Nephron progenitor cell (in vitro differentiated cells): ENCODE results near the gene ORC6.
A peak's percentile ranks its signal among the peaks of the same experiment; 100 is the strongest.

Experiments used
- DNase-seq: peaks from one replicate; pipeline ENCODE4 v3.0.0; 2021
- H3K27ac Mint-ChIP-seq: 2 replicates; pipeline ENCODE4 v1.8.0; 2021; ENCODE audit warnings: mild to moderate bottlenecking, moderate library complexity, mixed read lengths
- H3K27me3 Mint-ChIP-seq: 2 replicates; pipeline ENCODE4 v1.8.0; 2021; ENCODE audit warnings: mild to moderate bottlenecking, low read depth, mixed read lengths; ENCODE audit not compliant: poor library complexity
- H3K36me3 Mint-ChIP-seq: 2 replicates; pipeline ENCODE4 v1.8.0; 2021; ENCODE audit warnings: low read depth, mixed read lengths
- H3K4me1 Mint-ChIP-seq: 2 replicates; pipeline ENCODE4 v1.8.0; 2021; ENCODE audit warnings: mixed read lengths
- H3K4me3 Mint-ChIP-seq: 2 replicates; pipeline ENCODE4 v1.8.0; 2021; ENCODE audit warnings: mild to moderate bottlenecking, moderate library complexity, mixed read lengths
- H3K9me3 Mint-ChIP-seq: 2 replicates; pipeline ENCODE4 v1.8.0; 2021; ENCODE audit warnings: mild to moderate bottlenecking, moderate library complexity, mixed read lengths
- TF ChIP-seq, protein P1 (sequence below): fragments of 200-600 bp; sonication (generic); IDR thresholded peaks from 2 replicates; pipeline ENCODE4 v1.5.0; 2021; ENCODE audit warnings: antibody characterized with exemption

ORC6 gene

DNA sequence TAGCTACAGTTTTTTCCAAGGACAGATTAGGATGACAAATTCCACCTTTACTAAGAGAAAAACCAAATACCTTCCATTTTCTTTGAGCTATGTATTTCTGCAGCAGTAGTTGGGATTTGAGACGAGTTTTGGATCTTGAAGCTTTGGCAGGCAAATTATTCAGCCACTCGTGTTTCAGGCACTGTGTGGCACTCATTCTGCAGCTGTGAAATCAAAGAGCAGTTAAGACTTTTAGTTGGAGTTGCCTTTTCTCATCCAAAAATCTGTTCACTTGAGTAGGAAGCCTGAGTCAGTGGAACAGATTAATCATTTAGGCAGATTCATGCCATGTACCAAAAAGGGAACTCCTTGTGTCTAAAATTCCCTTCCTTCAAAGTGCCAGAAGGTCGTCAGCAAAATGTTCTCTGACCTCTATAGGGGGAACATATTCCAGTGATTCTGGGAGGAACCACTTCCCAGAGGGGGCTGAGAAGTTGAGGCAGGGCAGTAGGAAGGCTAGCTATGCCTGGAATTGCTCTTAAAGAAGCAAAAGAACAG is 20.1 kb downstream of the ORC6 start:
- Mint-ChIP-seq H3K27me3 (peaks cover 45% of the 10 kb centered on the region), H3K9me3 (no peaks in the 10 kb centered on the region), H3K27ac (no peak overlapping the region), H3K36me3 (no peaks in the 10 kb centered on the region), H3K4me1 (peaks cover 15% of the 10 kb centered on the region), H3K4me3 (no peak overlapping the region)
- TF ChIP-seq, protein P1, sequence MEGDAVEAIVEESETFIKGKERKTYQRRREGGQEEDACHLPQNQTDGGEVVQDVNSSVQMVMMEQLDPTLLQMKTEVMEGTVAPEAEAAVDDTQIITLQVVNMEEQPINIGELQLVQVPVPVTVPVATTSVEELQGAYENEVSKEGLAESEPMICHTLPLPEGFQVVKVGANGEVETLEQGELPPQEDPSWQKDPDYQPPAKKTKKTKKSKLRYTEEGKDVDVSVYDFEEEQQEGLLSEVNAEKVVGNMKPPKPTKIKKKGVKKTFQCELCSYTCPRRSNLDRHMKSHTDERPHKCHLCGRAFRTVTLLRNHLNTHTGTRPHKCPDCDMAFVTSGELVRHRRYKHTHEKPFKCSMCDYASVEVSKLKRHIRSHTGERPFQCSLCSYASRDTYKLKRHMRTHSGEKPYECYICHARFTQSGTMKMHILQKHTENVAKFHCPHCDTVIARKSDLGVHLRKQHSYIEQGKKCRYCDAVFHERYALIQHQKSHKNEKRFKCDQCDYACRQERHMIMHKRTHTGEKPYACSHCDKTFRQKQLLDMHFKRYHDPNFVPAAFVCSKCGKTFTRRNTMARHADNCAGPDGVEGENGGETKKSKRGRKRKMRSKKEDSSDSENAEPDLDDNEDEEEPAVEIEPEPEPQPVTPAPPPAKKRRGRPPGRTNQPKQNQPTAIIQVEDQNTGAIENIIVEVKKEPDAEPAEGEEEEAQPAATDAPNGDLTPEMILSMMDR: no peak
- no peak for DNase-seq

DNA sequence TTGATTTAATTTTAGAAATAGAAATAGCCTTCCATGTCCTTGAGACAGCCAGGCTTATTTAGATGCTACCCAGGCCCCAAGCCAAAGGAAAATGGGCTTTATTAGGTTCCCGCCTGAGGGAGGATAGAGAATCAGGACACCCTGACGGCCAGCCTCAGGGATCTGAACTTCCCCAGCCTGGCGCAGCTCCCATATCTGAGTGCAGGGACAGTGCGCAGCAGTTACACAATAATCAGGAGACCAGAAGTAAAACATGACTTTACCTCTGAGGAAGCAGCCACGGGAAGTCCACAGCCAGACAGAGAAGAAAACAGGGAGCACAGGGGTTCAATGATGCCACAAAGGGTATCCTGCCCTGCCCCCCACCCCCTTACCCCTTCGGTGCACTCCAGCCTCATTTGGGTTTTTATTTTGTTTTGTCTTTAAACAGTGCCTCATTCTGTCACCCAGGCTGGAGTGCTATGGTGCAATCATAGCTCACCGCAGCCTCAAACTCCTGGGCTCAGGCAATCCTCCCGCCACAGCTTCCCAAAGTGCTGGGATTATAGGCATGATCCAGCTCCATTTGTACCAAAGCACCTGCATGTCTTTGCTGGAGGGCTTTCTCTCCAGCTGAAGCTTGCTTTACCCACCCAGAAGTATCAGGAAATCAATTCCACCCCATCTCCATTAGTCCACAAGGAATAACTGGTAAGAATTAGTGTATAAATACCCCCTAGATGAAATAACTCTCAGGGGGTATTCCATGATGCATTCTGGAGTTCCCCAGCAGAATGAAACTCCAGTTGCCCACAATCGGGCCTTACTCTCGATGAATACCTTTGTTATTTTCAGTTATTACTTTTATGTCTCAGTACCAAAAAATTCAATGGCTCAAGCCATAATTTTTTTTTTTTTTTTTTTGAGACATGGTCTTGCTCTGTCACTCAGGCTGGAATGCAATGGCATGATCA is 21.9 kb downstream of the ORC6 start:
- no peaks in the 10 kb centered on the region for H3K36me3 Mint-ChIP-seq
- H3K9me3 Mint-ChIP-seq: no peaks in the 10 kb centered on the region
- DNase-seq: no peak
- H3K4me3 Mint-ChIP-seq: no peak overlapping the region
- peaks cover 47% of the 10 kb centered on the region for H3K27me3 Mint-ChIP-seq
- TF ChIP-seq, protein P1: no peak
- H3K4me1 Mint-ChIP-seq: peaks cover 15% of the 10 kb centered on the region
- H3K27ac Mint-ChIP-seq: no peak overlapping the region

GRCh38 chr16:46712911-46713310 is 23.5 kb downstream of the ORC6 start:
- no peak for DNase-seq
- H3K4me1 Mint-ChIP-seq: peaks cover 15% of the 10 kb centered on the region
- no peak overlapping the region for H3K4me3 Mint-ChIP-seq
- H3K36me3 Mint-ChIP-seq: no peaks in the 10 kb centered on the region
- H3K27me3 Mint-ChIP-seq: peaks cover 47% of the 10 kb centered on the region
- H3K9me3 Mint-ChIP-seq: no peaks in the 10 kb centered on the region
- peak overlapping the region; percentile 60 for H3K27ac Mint-ChIP-seq
- TF ChIP-seq, protein P1: no peak

- DNase-seq: no peak
- H3K4me1 Mint-ChIP-seq: peaks cover 15% of the 10 kb centered on the region
- TF ChIP-seq, protein P1: no peak
- no peaks in the 10 kb centered on the region for H3K36me3 Mint-ChIP-seq
- H3K4me3 Mint-ChIP-seq: no peak overlapping the region
- H3K9me3 Mint-ChIP-seq: no peaks in the 10 kb centered on the region
- H3K27ac Mint-ChIP-seq: no peak overlapping the region
- H3K27me3 Mint-ChIP-seq: peaks cover 45% of the 10 kb centered on the region
Measured at GRCh38 chr16:46713634-46714033, 24.2 kb downstream of the ORC6 start.

DNA sequence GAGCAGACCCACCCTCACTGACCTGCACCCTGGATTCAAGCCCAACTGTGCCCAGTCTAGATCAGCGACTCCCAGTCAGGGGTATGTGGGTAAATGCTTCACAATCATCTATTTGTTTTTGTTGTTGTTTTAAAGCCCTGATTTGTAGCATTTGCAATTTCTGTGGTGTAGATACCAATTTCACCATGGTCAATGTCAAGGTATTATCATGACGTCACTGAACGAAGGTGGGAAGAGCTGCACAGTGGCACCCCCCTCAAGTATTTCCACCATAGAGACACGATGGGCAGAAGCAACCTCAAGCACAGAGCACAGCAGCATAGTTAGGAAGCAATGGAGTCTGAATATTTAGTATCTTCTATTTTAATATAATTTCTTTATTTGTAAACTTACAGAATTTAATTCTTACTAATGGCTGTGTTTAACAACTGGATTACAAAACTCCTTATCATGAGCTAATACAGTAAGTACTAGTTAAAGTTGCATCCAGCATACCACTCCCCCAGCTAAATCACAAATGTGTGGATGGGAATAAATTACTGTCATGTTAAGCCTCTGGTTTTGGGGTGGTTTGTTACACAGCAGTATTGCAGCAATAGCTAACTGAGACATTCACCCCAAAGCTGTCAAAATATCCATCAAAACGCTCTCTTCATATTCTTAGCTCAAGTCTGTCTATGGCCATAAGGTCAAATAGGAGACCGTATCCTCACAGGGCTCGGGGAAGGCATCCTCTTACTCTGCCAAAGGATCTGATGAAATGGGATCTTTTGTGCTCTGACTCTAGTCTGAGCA is 25.5 kb downstream of the ORC6 start:
- Mint-ChIP-seq H3K27me3 (peaks cover 43% of the 10 kb centered on the region), H3K4me3 (no peak overlapping the region), H3K27ac (no peak overlapping the region), H3K4me1 (peaks cover 15% of the 10 kb centered on the region), H3K9me3 (no peaks in the 10 kb centered on the region), H3K36me3 (no peaks in the 10 kb centered on the region)
- DNase-seq: no peak
- TF ChIP-seq, protein P1: no peak
